SK-N-SH (cell line): ENCODE results near the gene GATAD2A.

ENCODE experiments used
- EP300 ChIP-seq, 2 experiments: IDR thresholded peaks; 2 replicates each; pipeline versions ENCODE4 v1.4.0 to v1.6.1; 2012; ENCODE audit warnings: borderline replicate concordance in 1 of 2, low read depth in 1 of 2, low read length in 1 of 2
- RAD21 ChIP-seq: IDR thresholded peaks from 2 replicates; pipeline ENCODE4 v1.6.1; 2012; ENCODE audit warnings: mild to moderate bottlenecking, low read length
- TF ChIP-seq, protein P1 (sequence below): fragments of 200-600 bp; sonication (generic); IDR thresholded peaks from 2 replicates; pipeline ENCODE4 v1.6.1; 2017; ENCODE audit warnings: antibody characterized with exemption, mild to moderate bottlenecking, moderate library complexity

DNA sequence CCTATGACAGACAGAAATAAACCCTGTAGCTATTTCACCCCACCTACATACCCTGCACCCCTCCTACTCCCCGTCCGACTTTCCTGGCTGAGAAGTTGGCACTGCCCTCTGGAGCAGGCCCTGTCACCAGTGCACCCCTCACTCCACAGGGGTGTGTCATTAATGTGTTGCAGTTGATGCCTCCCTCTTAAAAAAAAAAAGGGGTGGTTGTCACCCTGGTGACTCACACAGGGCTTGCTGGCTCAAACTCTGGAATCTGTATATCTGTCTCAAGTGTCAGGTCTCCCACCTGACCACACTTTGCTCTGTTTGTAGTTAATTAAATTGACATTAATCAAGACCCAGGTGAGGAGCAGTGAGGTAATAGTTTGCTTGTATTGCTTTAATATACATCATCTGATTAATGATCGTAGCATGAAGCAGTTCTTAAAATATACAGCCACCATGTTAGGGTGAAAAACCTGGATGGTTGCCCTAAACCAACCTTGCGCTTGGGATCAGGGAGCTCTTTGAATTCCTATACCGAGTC is 2.0 kb upstream of the GATAD2A start:
- TF ChIP-seq, protein P1, sequence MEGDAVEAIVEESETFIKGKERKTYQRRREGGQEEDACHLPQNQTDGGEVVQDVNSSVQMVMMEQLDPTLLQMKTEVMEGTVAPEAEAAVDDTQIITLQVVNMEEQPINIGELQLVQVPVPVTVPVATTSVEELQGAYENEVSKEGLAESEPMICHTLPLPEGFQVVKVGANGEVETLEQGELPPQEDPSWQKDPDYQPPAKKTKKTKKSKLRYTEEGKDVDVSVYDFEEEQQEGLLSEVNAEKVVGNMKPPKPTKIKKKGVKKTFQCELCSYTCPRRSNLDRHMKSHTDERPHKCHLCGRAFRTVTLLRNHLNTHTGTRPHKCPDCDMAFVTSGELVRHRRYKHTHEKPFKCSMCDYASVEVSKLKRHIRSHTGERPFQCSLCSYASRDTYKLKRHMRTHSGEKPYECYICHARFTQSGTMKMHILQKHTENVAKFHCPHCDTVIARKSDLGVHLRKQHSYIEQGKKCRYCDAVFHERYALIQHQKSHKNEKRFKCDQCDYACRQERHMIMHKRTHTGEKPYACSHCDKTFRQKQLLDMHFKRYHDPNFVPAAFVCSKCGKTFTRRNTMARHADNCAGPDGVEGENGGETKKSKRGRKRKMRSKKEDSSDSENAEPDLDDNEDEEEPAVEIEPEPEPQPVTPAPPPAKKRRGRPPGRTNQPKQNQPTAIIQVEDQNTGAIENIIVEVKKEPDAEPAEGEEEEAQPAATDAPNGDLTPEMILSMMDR: no peak
- TF ChIP-seq EP300 (IDR thresholded peaks at IDR 0.05; ENCODE audit: borderline replicate concordance in 1 of 2, low read depth in 1 of 2, low read length in 1 of 2): no peak
- no peak for TF ChIP-seq RAD21
